CD4-positive, alpha-beta T cell treated with Interleukin-6 at 100 ng/mL for 8 hours (primary cell): ENCODE results near the gene WDR91.
A peak's percentile ranks its signal among the peaks of the same experiment; 100 is the strongest.
"Not testable (repeated sequence)": the region's sequence is repeated elsewhere in the genome, so short reads cannot be mapped to it uniquely, and the experiment has no call there.

ENCODE experiments used
- DNase-seq: peaks from one replicate; pipeline ENCODE4 v3.0.0-alpha.2; 2020; ENCODE audit warnings: mixed read lengths, low spot score

Gene WDR91

GRCh38 chr7:135178364-135178763 is 33.0 kb downstream of the WDR91 start:
- DNase-seq: no peak

GRCh38 chr7:135177028-135177696 is 34.2 kb downstream of the WDR91 start:
- no peak for DNase-seq

GRCh38 chr7:135175931-135176330 is 35.4 kb downstream of the WDR91 start:
- DNase-seq: no peak

- no peak for DNase-seq
These were observed 36.4 kb downstream of the WDR91 start for GRCh38 chr7:135174941-135175340.

GRCh38 chr7:135173916-135174315 is 37.4 kb downstream of the WDR91 start:
- DNase-seq: not testable (repeated sequence)

- DNase-seq: not testable (repeated sequence)
These were observed 39.6 kb downstream of the WDR91 start for GRCh38 chr7:135171581-135172291.

- DNase-seq: not testable (repeated sequence)
These were observed 40.3 kb downstream of the WDR91 start for GRCh38 chr7:135170998-135171481.

- DNase-seq: peak; percentile 88
These were observed 40.9 kb downstream of the WDR91 start, which contains the start of gene CYREN for GRCh38 chr7:135170274-135170997. Gene CYREN (minus strand): TSS chr7:135170707. CDS start chr7:135168922, 1,785 bp downstream.

GRCh38 chr7:135169964-135170273 is 41.4 kb downstream of the WDR91 start:
- no peak for DNase-seq

GRCh38 chr7:135169141-135169963 is 42.0 kb downstream of the WDR91 start:
- DNase-seq: peak; percentile 67

GRCh38 chr7:135168489-135169140 is 42.7 kb downstream of the WDR91 start:
- no peak for DNase-seq

GRCh38 chr7:135168001-135168400 is 43.3 kb downstream of the WDR91 start:
- DNase-seq: peak; percentile 29

GRCh38 chr7:135167365-135167917 is 43.9 kb downstream of the WDR91 start:
- DNase-seq: no peak

- DNase-seq: no peak
These were observed 44.9 kb downstream of the WDR91 start for GRCh38 chr7:135166338-135166990.

- DNase-seq: no peak
These were observed 45.5 kb downstream of the WDR91 start for GRCh38 chr7:135165862-135166261.

- no peak for DNase-seq
These were observed 46.8 kb downstream of the WDR91 start for GRCh38 chr7:135164357-135165061.

- no peak for DNase-seq
These were observed 48.8 kb downstream of the WDR91 start for GRCh38 chr7:135162382-135163001.

GRCh38 chr7:135161669-135162068 is 49.7 kb downstream of the WDR91 start:
- DNase-seq: no peak

GRCh38 chr7:135160858-135161653 is 50.3 kb downstream of the WDR91 start:
- DNase-seq: no peak
